ENCODE data around the gene MARCHF11.

MARCHF11 gene

GRCh38 chr5:16095612-16096011 is 84.0 kb downstream of the MARCHF11 start:
- no peak for DNase-seq
- Mint-ChIP-seq H3K27ac (no peak overlapping the region), H3K36me3 (ENCODE audit: low read depth) (no peaks in the 10 kb centered on the region), H3K4me3 (no peak overlapping the region), H3K27me3 (peaks cover 3% of the 10 kb centered on the region), H3K4me1 (ENCODE audit: low read depth) (no peaks in the 10 kb centered on the region), H3K9me3 (no peaks in the 10 kb centered on the region)

GRCh38 chr5:16090270-16090669 is 89.3 kb downstream of the MARCHF11 start:
- H3K27me3 Mint-ChIP-seq = peaks cover 3% of the 10 kb centered on the region
- no peak overlapping the region for H3K27ac Mint-ChIP-seq
- DNase-seq = no peak
- no peaks in the 10 kb centered on the region for H3K4me1 Mint-ChIP-seq (ENCODE audit: low read depth)
- no peaks in the 10 kb centered on the region for H3K36me3 Mint-ChIP-seq (ENCODE audit: low read depth)
- H3K9me3 Mint-ChIP-seq = peaks cover 2% of the 10 kb centered on the region
- H3K4me3 Mint-ChIP-seq = no peak overlapping the region

- no peak overlapping the region for H3K4me3 Mint-ChIP-seq
- H3K36me3 Mint-ChIP-seq (ENCODE audit: low read depth) = no peaks in the 10 kb centered on the region
- DNase-seq = no peak
- no peak overlapping the region for H3K27ac Mint-ChIP-seq
- no peaks in the 10 kb centered on the region for H3K27me3 Mint-ChIP-seq
- no peaks in the 10 kb centered on the region for H3K4me1 Mint-ChIP-seq (ENCODE audit: low read depth)
- peaks cover 2% of the 10 kb centered on the region for H3K9me3 Mint-ChIP-seq
These were observed 96.6 kb downstream of the MARCHF11 start for GRCh38 chr5:16082982-16083381.

GRCh38 chr5:16082053-16082452 is 97.5 kb downstream of the MARCHF11 start:
- Mint-ChIP-seq H3K27me3 (no peaks in the 10 kb centered on the region), H3K4me3 (no peak overlapping the region), H3K27ac (no peak overlapping the region), H3K36me3 (ENCODE audit: low read depth) (no peaks in the 10 kb centered on the region), H3K4me1 (ENCODE audit: low read depth) (no peaks in the 10 kb centered on the region), H3K9me3 (peaks cover 2% of the 10 kb centered on the region)
- DNase-seq = no peak

DNA sequence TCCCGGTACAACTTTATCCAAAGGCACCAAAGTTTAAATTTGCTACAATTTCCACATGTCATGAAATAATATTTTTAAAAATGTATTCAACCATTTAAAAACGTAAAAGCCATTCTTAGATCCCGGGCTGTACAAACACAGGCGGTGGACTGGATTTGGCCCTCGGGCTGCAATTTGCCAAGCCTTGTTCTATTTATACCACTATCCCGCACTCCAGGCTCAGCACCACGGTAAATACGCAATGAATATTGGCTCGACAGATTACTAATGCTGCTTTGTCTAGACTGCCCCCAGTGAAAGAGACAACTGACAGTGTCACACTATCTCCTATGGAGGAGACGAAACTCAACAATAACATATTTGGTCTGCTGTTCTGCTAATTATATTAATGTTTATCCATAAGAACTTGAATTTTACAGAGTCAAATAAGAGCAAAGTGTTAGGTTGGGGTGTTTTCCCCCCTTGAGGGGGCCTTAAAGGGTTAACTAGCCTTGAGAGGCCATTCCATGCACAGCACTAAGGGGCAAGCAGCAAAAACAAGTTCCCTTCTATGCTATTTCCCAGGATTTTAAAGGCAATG is 98.1 kb downstream of the MARCHF11 start:
- H3K4me1 Mint-ChIP-seq (ENCODE audit: low read depth) = no peaks in the 10 kb centered on the region
- H3K36me3 Mint-ChIP-seq (ENCODE audit: low read depth) = no peaks in the 10 kb centered on the region
- H3K4me3 Mint-ChIP-seq = no peak overlapping the region
- H3K27me3 Mint-ChIP-seq = no peaks in the 10 kb centered on the region
- no peak overlapping the region for H3K27ac Mint-ChIP-seq
- no peak for DNase-seq
- peaks cover 2% of the 10 kb centered on the region for H3K9me3 Mint-ChIP-seq

DNA sequence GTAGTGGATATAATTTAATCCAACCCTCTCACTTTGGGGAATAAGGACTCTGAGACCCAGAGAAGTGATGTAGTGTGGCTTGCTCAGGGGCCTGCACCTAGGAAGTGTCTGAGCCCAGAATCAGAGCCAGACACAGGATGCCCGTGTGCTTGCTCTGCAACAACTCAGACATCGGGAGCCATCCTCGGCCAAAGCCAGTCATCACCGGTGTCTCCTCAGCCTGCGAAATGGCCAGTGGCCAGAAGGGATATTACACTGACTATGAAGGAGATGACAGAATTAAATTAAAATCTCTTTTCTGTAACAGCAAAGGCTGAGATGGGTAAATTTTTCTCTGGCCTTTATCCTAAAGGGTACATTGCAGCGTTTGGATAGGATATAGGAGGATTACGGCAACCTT is 102.9 kb downstream of the MARCHF11 start:
- Mint-ChIP-seq H3K36me3 (ENCODE audit: low read depth) (no peaks in the 10 kb centered on the region), H3K4me1 (ENCODE audit: low read depth) (no peaks in the 10 kb centered on the region), H3K9me3 (no peaks in the 10 kb centered on the region), H3K27me3 (no peaks in the 10 kb centered on the region), H3K4me3 (no peak overlapping the region), H3K27ac (no peak overlapping the region)
- no peak for DNase-seq

DNA sequence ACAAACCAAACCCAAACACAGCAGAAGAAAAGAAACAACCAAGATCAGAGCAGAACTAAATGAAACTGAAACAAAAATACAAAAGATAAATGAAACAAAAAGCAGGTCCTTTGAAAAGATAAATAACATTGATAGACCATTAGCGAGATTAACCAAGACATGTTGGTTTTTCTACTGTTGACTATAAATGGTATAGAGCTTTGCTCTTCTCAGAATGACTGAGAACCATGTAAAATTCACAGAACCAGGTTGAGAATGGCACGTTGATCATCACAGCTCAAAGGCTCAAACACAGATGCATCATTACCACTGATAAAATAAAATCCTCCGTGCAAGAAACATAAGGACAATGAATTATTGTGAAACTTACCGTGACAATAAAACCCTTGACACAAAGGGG is 105.2 kb downstream of the MARCHF11 start:
- Mint-ChIP-seq H3K4me1 (ENCODE audit: low read depth) (no peaks in the 10 kb centered on the region), H3K9me3 (no peaks in the 10 kb centered on the region), H3K4me3 (no peak overlapping the region), H3K27ac (no peak overlapping the region), H3K36me3 (ENCODE audit: low read depth) (no peaks in the 10 kb centered on the region), H3K27me3 (no peaks in the 10 kb centered on the region)
- DNase-seq = no peak

DNA sequence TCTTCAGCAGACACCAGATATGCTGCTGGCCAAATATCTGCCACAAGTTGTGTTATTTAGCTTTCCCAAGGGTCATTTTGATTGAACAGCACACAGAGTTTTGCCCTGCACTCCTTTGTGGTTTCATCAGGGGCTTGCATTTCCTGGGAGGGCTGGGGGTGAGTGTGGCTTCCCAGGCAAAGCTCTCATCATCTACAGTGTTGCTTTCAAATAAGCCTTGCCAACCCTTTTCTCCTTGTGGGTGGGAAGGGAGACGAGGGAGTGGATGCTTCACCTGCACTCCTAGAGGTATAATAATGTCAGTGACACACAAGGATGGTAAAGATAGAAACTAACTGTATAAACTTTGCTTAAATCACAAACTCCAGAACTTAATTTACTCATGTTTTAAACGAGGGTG is 107.0 kb downstream of the MARCHF11 start:
- DNase-seq = no peak
- Mint-ChIP-seq H3K4me3 (no peak overlapping the region), H3K4me1 (ENCODE audit: low read depth) (no peaks in the 10 kb centered on the region), H3K36me3 (ENCODE audit: low read depth) (no peaks in the 10 kb centered on the region), H3K9me3 (no peaks in the 10 kb centered on the region), H3K27ac (no peak overlapping the region), H3K27me3 (no peaks in the 10 kb centered on the region)

- Mint-ChIP-seq H3K4me1 (ENCODE audit: low read depth) (no peaks in the 10 kb centered on the region), H3K4me3 (no peak overlapping the region), H3K36me3 (ENCODE audit: low read depth) (no peaks in the 10 kb centered on the region), H3K9me3 (peaks cover 2% of the 10 kb centered on the region), H3K27ac (no peak overlapping the region), H3K27me3 (no peaks in the 10 kb centered on the region)
- no peak for DNase-seq
These were observed 112.2 kb downstream of the MARCHF11 start for GRCh38 chr5:16067415-16067814.

- DNase-seq = no peak
- H3K27ac Mint-ChIP-seq = no peak overlapping the region
These were observed 112.8 kb downstream of the MARCHF11 start for GRCh38 chr5:16066810-16067209.

GRCh38 chr5:16066320-16066719 is 113.3 kb downstream of the MARCHF11 start:
- Mint-ChIP-seq H3K4me3 (no peak overlapping the region), H3K36me3 (ENCODE audit: low read depth) (no peaks in the 10 kb centered on the region), H3K9me3 (peaks cover 2% of the 10 kb centered on the region), H3K27me3 (no peaks in the 10 kb centered on the region), H3K4me1 (ENCODE audit: low read depth) (no peaks in the 10 kb centered on the region), H3K27ac (no peak overlapping the region)
- DNase-seq = no peak

More at GRCh38 chr5:16066810-16067209, 112.8 kb downstream of the MARCHF11 start:
- Mint-ChIP-seq H3K27me3 (no peaks in the 10 kb centered on the region), H3K9me3 (peaks cover 2% of the 10 kb centered on the region), H3K4me1 (ENCODE audit: low read depth) (no peaks in the 10 kb centered on the region), H3K4me3 (no peak overlapping the region), H3K36me3 (ENCODE audit: low read depth) (no peaks in the 10 kb centered on the region)

- peaks cover 2% of the 10 kb centered on the region for H3K9me3 Mint-ChIP-seq
- no peaks in the 10 kb centered on the region for H3K4me1 Mint-ChIP-seq (ENCODE audit: low read depth)
- no peak overlapping the region for H3K27ac Mint-ChIP-seq
- no peaks in the 10 kb centered on the region for H3K36me3 Mint-ChIP-seq (ENCODE audit: low read depth)
- no peak for DNase-seq
- no peak overlapping the region for H3K4me3 Mint-ChIP-seq
- no peaks in the 10 kb centered on the region for H3K27me3 Mint-ChIP-seq
These were observed 113.8 kb downstream of the MARCHF11 start for GRCh38 chr5:16065831-16066230.

- no peaks in the 10 kb centered on the region for H3K27me3 Mint-ChIP-seq
- H3K27ac Mint-ChIP-seq = no peak overlapping the region
- no peak overlapping the region for H3K4me3 Mint-ChIP-seq
- H3K4me1 Mint-ChIP-seq (ENCODE audit: low read depth) = no peaks in the 10 kb centered on the region
- H3K9me3 Mint-ChIP-seq = peaks cover 2% of the 10 kb centered on the region
- H3K36me3 Mint-ChIP-seq (ENCODE audit: low read depth) = no peaks in the 10 kb centered on the region
- DNase-seq = no peak
These were observed 115.3 kb downstream of the MARCHF11 start for GRCh38 chr5:16064135-16064893.

DNA sequence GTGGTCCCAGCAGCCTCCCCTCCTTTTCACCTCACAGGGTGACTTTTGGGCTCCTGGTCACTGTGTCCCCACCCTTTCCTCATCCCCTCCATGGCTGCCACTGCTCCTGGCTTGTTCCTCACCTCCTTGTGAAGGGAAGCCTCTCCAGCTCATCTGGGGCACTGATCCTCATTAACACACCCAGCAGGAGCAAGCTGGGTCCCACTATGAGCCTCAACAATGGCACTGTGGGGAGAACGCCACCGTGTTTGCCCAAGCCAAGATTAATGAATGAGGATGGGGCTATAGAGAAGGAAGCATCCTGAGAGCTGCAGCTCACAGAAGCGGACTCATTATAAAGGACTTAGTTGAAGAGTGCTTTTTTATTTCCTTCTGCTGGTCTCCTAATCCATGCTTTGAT is 118.4 kb downstream of the MARCHF11 start:
- H3K36me3 Mint-ChIP-seq (ENCODE audit: low read depth) = no peaks in the 10 kb centered on the region
- no peaks in the 10 kb centered on the region for H3K4me1 Mint-ChIP-seq (ENCODE audit: low read depth)
- DNase-seq = no peak
- no peaks in the 10 kb centered on the region for H3K27me3 Mint-ChIP-seq
- peaks cover 2% of the 10 kb centered on the region for H3K9me3 Mint-ChIP-seq
- no peak overlapping the region for H3K27ac Mint-ChIP-seq
- H3K4me3 Mint-ChIP-seq = no peak overlapping the region

DNA sequence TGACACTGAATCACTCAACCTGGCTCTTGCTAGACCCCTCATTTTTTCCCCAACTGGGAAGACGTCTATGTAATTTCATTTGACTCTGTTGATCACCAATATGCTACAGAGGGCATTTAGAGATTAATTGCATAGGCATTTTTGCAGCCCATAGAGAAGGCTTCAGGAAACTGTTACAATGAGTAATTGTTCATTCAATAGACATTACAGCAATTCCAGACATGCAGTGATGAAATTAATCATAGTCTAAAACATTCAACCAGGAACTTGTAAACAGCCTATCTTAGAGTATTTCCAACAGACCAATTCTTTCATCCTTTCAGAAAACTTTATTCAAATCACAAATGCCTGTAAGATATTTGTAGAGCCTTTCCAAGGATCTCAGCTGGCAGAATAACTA is 122.3 kb downstream of the MARCHF11 start:
- H3K4me1 Mint-ChIP-seq (ENCODE audit: low read depth) = no peaks in the 10 kb centered on the region
- H3K27ac Mint-ChIP-seq = no peak overlapping the region
- H3K4me3 Mint-ChIP-seq = no peak overlapping the region
- H3K36me3 Mint-ChIP-seq (ENCODE audit: low read depth) = no peaks in the 10 kb centered on the region
- no peaks in the 10 kb centered on the region for H3K9me3 Mint-ChIP-seq
- no peak for DNase-seq
- H3K27me3 Mint-ChIP-seq = no peaks in the 10 kb centered on the region

Data from activated T-cell treated with anti-CD3 and anti-CD28 coated beads, Interleukin-2, amount 50 U/mL, for 24 hours (primary cell).